NCI-H226 (cell line): ENCODE measurements around the gene KIF3A.

Experiments used
- DNase-seq: peaks from one replicate; pipeline ENCODE4 v3.0.0-alpha.2; 2015

Gene KIF3A

DNA sequence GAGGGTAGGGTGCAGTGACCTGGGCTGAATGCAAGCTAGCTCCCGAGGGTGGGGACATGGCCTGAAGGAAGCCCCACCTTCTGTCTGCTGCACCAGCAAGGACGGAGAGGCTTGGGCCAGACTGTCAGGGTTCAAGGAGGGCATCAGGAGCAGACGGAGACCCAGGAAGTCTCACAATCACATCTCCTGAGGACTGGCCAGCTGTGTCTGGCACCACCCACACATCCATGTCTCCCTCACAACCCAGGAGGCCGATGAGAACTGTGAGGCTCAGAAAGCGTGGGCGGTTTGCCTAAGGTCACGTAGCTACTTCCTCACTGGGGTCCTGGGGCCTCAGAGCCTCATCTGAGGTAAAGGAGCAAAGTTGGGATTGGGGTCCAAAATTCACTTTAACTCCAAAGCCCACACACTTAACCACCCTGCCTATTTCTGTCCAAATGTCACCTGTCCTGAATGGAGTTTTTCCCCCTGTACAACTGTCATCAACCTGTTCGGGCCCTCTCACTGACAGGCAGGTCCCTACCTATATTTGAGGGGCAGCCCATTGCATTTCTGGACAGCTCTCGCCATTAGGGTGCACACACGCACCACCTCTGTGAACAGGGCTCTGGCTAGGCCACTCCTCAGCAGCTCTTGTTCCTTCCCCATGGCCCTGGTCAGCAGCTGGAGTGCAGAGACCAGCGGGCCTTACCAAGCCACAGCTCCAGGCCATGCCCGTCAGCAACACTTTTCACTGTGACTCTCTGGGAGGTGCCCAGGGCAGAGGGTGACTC is 75.9 kb downstream of the KIF3A start:
- DNase-seq: no peak

DNA sequence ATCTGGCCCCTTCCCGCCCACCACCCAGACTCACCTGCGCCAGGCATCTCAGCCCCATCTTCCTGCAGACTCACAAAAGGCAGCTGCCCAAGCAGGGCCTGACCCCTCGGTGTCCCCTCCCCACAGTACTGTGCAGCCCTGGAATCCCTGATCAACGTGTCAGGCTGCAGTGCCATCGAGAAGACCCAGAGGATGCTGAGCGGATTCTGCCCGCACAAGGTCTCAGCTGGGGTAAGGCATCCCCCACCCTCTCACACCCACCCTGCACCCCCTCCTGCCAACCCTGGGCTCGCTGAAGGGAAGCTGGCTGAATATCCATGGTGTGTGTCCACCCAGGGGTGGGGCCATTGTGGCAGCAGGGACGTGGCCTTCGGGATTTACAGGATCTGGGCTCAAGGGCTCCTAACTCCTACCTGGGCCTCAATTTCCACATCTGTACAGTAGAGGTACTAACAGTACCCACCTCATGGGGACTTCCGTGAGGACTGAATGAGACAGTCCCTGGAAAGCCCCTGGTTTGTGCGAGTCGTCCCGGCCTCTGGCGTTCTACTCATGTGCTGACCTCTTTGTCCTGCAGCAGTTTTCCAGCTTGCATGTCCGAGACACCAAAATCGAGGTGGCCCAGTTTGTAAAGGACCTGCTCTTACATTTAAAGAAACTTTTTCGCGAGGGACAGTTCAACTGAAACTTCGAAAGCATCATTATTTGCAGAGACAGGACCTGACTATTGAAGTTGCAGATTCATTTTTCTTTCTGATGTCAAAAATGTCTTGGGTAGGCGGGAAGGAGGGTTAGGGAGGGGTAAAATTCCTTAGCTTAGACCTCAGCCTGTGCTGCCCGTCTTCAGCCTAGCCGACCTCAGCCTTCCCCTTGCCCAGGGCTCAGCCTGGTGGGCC is 77.5 kb downstream of the KIF3A start:
- DNase-seq: no peak

DNA sequence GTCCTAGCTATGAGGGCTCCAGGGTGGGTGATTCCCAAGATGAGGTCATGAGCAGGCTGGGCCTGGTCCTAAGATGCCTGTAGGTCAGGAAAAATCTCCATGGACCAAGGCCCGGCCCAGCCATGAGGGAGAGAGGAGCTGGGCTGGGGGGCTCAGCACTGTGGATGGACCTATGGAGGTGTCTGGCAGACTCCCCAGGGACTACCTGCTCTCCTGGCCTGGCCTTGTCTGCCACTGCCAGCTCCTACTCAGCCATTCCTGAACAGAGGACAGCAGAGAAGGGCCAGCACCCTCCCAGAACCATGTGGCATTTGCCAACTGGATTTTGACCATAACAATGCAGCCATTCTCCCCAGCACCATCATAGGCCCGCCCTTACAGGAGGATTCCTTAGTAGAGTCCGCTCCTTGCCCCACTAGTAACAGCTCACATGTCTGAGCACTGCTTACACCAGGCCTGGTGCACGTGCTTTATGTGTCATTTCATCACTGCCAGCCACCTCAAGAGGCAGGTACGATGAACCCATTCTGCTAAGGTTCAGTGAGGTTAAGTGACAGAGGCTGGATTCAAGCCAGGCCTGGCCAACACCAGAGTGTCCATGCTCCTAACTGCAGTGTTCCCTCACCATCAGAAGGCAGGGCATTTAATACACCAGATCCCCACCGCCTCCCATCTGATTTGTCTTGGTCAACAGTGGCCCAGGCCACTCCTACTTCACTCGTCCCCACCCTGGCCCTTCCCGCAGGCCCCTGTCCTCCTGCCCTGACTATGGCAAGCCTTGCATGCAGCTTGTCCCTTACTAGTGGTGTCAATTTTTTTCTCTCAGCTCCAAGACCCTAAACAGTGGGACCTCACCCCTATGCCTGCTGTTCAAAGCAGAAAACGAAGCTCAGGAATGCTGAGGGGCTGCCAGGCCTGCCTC is 78.7 kb downstream of the KIF3A start:
- DNase-seq: no peak

DNA sequence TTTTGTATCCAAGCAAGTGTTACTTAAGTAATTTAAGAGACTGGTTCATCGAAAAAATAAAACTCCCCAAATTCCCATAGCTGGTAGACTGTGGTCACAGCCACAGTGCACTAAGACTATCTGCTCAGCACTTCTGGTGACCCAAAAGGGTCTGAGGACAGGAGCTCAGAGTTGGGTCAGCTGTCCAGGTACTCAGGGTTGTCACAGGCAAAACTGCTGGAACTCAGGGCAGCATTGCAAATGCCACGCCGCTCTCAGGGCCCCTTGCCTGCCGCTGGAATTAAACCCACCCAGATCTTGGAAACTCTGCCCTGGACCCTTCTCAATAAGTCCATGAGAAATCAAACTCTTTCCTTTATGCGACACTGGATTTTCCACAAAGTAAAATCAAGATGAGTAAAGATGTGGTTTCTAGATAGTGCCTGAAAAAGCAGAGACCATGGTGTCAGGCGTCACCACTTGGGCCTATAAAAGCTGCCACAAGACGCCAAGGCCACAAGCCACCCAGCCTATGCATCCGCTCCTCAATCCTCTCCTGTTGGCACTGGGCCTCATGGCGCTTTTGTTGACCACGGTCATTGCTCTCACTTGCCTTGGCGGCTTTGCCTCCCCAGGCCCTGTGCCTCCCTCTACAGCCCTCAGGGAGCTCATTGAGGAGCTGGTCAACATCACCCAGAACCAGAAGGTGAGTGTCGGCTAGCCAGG is 79.5 kb downstream of the KIF3A start, which contains the start of gene IL13:
IL13 (plus strand) TSS at position 498 of the 705 bp plus-strand sequence; CDS start at position 512, 14 bp downstream.
- no peak for DNase-seq

DNA sequence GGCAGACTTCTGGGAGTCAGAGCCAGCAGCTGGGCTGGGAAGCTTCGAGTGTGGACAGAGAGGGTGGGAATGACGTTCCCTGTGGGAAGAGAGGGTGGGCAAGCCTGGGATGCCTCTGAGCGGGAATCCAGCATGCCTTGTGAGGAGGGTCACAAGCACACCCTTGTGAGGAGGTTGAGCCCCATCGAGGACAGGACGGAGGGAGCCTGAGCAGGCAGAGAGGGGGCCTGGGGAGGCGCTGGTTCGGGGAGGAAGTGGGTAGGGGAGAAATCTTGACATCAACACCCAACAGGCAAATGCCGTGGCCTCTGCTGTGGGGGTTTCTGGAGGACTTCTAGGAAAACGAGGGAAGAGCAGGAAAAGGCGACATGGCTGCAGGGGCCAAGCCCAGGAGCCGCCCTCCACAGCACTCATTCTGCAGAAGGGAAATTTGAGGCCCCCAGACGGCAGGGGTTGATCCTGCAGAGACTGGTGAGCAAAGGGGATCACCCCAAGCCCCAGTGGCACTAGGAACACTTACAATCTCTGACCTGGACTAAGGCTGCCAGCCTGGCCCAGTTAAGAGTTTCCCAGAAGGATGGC is 80.5 kb downstream of the KIF3A start:
- DNase-seq: no peak

DNA sequence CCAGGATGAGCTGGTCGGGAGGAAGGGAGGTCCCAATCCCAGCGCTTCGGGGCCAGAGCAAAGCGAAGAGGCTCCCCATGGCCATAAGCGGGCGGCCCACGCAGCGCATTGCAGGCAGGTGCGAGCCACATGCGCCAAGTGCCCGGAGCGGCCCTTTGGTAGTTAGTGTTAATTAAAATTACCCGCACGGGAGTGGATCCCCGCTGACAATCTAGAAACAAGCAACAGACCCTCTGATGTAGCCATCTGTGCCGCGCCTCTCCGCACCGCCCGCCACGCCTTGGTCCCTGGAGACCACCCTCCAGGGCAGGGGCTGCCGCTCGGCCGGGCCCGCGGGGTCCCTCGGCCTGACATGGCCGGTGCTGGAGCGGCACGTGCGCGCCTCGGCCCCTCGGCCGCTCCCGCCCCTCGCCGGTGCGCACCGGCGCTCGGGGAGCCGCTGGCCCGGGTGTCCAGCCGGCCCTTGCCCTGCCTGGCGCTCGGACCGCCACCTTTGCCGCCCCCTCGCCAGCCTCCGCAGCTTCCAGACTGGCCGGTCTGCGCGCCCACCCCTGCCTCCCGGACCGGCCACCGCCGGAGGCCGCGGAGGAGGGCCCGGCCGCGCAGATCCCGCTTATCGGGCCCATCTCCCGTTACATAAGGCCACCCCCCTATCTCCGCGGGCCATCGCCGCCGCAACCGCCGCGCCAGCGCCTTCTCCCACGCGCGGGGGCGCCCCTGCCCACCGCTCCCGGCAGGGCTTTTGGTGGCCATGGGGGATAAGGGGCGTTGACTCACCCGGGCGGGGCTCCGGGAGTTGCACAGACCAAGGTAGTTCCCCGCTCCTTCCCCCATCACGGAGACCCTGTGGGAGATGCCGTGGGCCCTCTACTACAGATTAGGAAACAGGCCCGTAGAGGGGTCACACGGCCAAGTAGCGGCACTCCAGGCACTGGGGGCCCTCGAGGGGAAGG is 81.2 kb downstream of the KIF3A start:
- no peak for DNase-seq

DNA sequence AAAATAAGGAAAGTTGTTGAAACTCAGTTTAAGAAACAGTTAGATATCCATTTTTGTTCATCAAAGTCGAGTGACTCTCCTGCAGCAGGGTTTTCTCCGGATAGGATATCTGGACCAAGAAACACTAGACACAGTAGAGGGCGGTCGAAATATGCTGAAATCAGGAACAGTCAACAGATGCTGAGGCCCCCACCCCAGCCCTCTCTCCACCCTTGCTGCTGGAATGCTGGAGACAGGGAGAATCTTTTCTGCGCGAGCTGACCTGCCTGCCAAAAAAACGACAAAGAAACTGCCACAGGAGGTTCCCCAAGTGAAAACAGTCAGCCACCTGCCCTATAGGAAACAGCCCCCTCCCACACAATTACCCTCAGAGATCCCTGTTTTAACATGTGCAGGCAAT is 83.6 kb downstream of the KIF3A start:
- DNase-seq: no peak

DNA sequence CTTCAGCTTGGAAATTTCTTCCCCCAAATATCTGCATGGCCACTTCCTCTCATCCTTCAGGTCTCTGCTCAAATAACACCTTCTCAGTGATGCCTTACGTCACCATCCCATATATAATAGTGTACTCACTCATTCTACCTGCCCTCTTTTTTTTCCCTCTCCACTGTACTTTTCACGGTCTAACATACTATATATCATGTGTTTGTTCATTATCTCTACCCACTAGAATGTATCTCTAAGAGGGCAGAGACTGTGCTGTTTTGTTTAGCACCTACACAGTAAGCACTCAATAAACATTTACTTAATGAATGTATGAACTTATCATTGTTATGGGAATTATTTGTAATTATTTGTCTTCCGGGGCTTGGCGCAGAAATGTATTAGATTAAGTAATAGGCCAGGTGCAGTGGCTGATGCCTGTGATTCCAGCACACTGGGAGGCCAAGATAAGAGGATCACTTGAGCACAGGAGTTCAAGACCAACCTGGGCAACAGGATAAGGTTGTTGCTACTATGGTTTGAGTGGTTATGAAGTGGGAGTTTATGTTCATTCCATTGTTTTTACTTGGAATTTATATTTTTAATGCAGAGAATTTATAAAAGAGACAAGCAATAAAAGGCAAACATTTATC is 85.4 kb downstream of the KIF3A start:
- no peak for DNase-seq

DNA sequence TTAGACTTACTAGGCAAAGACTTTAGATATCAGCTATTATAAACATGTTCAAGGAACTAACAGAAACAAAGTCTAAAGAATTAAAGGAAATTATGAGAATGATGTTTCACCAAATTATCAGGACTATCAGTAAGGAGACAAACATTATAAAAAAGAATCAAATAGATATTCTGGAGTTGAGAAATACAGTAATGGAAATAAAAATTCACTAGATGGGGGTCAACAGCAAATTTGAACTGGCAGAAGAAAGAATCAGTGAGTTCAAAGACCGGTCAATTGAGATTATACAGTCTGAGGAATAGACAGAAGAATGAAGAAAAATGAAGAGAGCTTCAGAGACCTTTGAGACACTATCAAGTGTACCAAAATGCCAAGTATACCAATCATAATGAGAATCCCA is 89.0 kb downstream of the KIF3A start:
- DNase-seq: no peak

DNA sequence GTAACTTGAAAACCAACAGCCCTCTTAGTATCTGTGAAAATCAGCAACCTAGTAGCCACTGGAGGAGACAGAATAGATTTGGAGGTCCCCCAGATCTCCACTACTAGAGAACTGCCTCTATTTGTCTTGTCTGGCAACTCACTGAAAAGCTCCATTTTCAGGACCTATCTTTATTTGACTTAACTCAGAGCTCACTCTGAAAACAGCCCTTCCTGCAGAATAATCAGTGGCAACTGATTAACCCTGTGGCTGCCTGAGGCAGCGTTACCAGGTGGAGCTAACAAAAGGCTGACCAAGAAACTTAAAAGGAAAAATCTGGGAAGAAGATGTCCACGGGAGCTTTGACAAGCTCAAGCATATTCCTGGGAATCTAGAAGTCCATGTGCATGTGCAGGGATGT is 89.9 kb downstream of the KIF3A start:
- no peak for DNase-seq

DNA sequence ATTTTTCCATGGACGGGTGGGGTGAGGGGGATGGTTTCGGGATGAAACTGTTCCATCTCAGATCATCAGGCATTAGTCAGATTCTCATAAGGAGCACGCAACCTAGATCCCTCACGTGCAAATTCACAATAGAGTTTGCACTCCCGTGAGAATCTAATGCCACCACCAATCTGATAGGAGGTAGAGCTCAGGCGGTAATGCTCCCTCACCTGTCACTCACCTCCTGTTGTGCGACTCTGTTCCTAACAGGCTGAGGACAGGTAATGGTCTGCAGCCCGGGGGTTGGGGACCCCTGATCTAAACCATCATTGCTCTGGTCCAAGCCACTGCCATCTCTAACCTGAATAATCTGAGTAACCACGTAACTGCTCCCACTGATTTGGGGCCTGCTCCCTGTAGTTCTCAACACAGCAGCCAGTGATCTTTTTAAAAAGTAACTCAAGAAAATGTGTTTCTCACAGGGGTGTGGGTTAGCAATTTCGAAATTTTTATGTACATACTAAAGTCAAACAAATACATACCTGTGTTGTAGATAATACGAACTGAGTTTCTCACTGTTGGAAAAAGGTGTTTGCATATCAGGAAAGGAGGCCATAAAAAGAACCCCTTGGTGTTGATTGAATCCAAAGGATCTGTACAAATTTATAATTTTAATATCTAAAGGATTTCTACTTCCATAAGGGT is 90.6 kb downstream of the KIF3A start:
- DNase-seq: no peak

DNA sequence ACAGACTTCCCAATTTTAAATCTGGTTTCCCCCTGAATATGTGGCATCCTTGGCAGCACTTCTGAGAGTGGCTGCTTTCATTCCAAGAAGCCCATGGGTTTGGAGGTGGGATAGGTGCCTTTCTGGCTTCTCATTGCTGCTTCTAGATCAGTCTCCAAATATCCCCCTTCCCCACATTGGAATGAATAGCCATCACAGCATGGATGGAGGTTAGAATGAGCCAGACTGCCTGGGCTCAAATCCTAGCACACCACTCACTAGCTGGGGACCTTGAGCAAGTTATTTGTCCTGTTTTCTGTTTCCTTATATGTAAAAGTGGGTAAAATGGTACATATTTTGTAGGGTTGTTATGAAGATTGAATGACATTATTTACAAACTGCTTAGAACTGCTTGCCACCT is 93.2 kb downstream of the KIF3A start:
- DNase-seq: no peak
